IMR-90 (cell line): ENCODE results near the gene FRZB. TPM values are rescaled to one million over a fixed set of nuclear protein-coding genes. Genes with fewer than 3 reads are reported as not detected.

ENCODE experiments used
- ATAC-seq: fragments of 200-7000 bp; cut with Tn5 transposase; 2 replicates; pipeline ENCODE4 v1.9.1; 2020; ENCODE audit warnings: low read depth, mild to moderate bottlenecking, moderate library complexity
- BruUV-seq: library from RNA; stranded (reverse); fragments of 400-500 nt; replicated peaks from 2 replicates; lab custom pipeline; 2021; lab: Mats Ljungman, UMichigan
- CTCF ChIA-PET: fragments of 300-600 bp; formaldehyde crosslinking; extraction: SDS; loops from one replicate; lab custom pipeline; 2021; ENCODE audit warnings: antibody characterized with exemption; lab: Yijun Ruan, JAX
- POLR2A ChIA-PET: fragments of 300-600 bp; sonication (Branson Sonifier 250); formaldehyde crosslinking; loops from one replicate; lab custom pipeline; 2022; ENCODE audit warnings: antibody characterized with exemption; ENCODE audit not compliant: unreplicated experiment; lab: Charles Lee
- DNase-seq: peaks from one replicate; pipeline ENCODE4 v3.0.0; 2013
- H2AFZ ChIP-seq: replicated peaks from 2 replicates; pipeline ENCODE3; 2013; ENCODE audit warnings: low read length, mild to moderate bottlenecking; ENCODE audit not compliant: poor library complexity
- H2AK5ac ChIP-seq: 2 replicates; pipeline ENCODE4 v1.6.1; 2013; ENCODE audit warnings: low read depth, low read length, inconsistent platforms
- H2AK9ac ChIP-seq: replicated peaks from 2 replicates; pipeline ENCODE3; 2013; ENCODE audit warnings: mild to moderate bottlenecking, low read depth, low read length, moderate library complexity; ENCODE audit not compliant: poor library complexity
- H2BK120ac ChIP-seq: 2 replicates; pipeline ENCODE4 v1.6.1; 2013; ENCODE audit warnings: low read depth, low read length, inconsistent platforms
- H2BK15ac ChIP-seq: 3 replicates; pipeline ENCODE4 v1.6.1; 2013; ENCODE audit warnings: low read depth, low read length, inconsistent platforms
- H2BK20ac ChIP-seq: 2 replicates; pipeline ENCODE4 v1.6.1; 2013; ENCODE audit warnings: low read depth, mild to moderate bottlenecking, inconsistent platforms, low read length, moderate library complexity
- H2BK5ac ChIP-seq: 2 replicates; pipeline ENCODE4 v1.6.1; 2013; ENCODE audit warnings: mild to moderate bottlenecking, low read depth, low read length, inconsistent platforms; ENCODE audit not compliant: poor library complexity, severe bottlenecking
- H3K14ac ChIP-seq: replicated peaks from 2 replicates; pipeline ENCODE4 v1.6.1; 2013; ENCODE audit warnings: low read depth, low read length, inconsistent platforms
- H3K18ac ChIP-seq: 2 replicates; pipeline ENCODE4 v1.6.1; 2013; ENCODE audit warnings: low read depth, low read length, control low read depth
- H3K23ac ChIP-seq: 2 replicates; pipeline ENCODE4 v1.6.1; 2013; ENCODE audit warnings: low read depth, low read length, inconsistent platforms
- H3K27ac ChIP-seq: 2 replicates; pipeline ENCODE4 v1.5.1; 2013; ENCODE audit warnings: mild to moderate bottlenecking, control low read depth, low read length; ENCODE audit not compliant: insufficient read depth
- H3K27me3 ChIP-seq: 2 replicates; pipeline ENCODE4 v1.6.1; 2013; ENCODE audit warnings: low read length; ENCODE audit not compliant: control insufficient read depth, insufficient read depth
- H3K36me3 ChIP-seq: 2 replicates; pipeline ENCODE4 v1.6.1; 2013; ENCODE audit warnings: low read length, mixed read lengths; ENCODE audit not compliant: control insufficient read depth, insufficient read depth
- H3K4ac ChIP-seq: 2 replicates; pipeline ENCODE4 v1.6.1; 2013; ENCODE audit warnings: low read depth, low read length, inconsistent platforms
- H3K4me1 ChIP-seq: 2 replicates; pipeline ENCODE4 v1.6.1; 2013; ENCODE audit warnings: low read length, mixed read lengths; ENCODE audit not compliant: control insufficient read depth, insufficient read depth
- H3K4me2 ChIP-seq: 2 replicates; pipeline ENCODE4 v1.6.1; 2013; ENCODE audit warnings: low read depth, mild to moderate bottlenecking, control low read depth, low read length, moderate library complexity
- H3K4me3 ChIP-seq: 2 replicates; pipeline ENCODE4 v1.5.1; 2013; ENCODE audit warnings: low read depth, mild to moderate bottlenecking, control low read depth, low read length, moderate library complexity; ENCODE audit not compliant: insufficient read depth
- H3K56ac ChIP-seq: 2 replicates; pipeline ENCODE4 v1.6.1; 2013; ENCODE audit warnings: low read length, inconsistent platforms; ENCODE audit not compliant: insufficient read depth; ENCODE audit errors: extremely low read depth
- H3K79me1 ChIP-seq, 2 experiments: 2 replicates each; pipeline ENCODE4 v1.6.1; 2013; ENCODE audit warnings: low read length in 2 of 2, inconsistent platforms in 1 of 2, low read depth in 1 of 2
- H3K9ac ChIP-seq: 2 replicates; pipeline ENCODE4 v1.6.1; 2013; ENCODE audit warnings: low read depth, low read length, control low read depth
- H3K9me1 ChIP-seq: 2 replicates; pipeline ENCODE4 v1.6.1; 2013; ENCODE audit warnings: low read length, inconsistent platforms; ENCODE audit not compliant: insufficient read depth
- H3K9me3 ChIP-seq: 2 replicates; pipeline ENCODE4 v1.6.1; 2013; ENCODE audit warnings: low read length; ENCODE audit not compliant: control insufficient read depth, insufficient read depth
- H4K20me1 ChIP-seq: 2 replicates; pipeline ENCODE4 v1.6.1; 2013; ENCODE audit warnings: low read length, inconsistent platforms; ENCODE audit not compliant: insufficient read depth
- H4K5ac ChIP-seq: 2 replicates; pipeline ENCODE4 v1.6.1; 2013; ENCODE audit warnings: mild to moderate bottlenecking, low read depth, low read length, control low read depth
- H4K8ac ChIP-seq, 2 experiments: 2 replicates each; pipeline ENCODE4 v1.6.1; 2013; ENCODE audit warnings: low read depth in 2 of 2, low read length in 2 of 2, control low read depth in 1 of 2, inconsistent platforms in 1 of 2
- H4K91ac ChIP-seq: 2 replicates; pipeline ENCODE4 v1.6.1; 2013; ENCODE audit warnings: low read depth, low read length, inconsistent platforms; ENCODE audit not compliant: insufficient read depth
- BHLHE40 ChIP-seq: fragments of 150-350 bp; IDR thresholded peaks from 2 replicates; pipeline ENCODE4 v1.6.1; 2016; ENCODE audit warnings: mild to moderate bottlenecking, low read depth, low read length
- CEBPB ChIP-seq: IDR thresholded peaks from 2 replicates; pipeline ENCODE4 v1.6.1; 2012; ENCODE audit warnings: low read depth, low read length, improper control_type of control experiment
- CHD1 ChIP-seq: IDR thresholded peaks from 2 replicates; pipeline ENCODE4 v1.6.1; 2012; ENCODE audit warnings: low read depth, low read length, improper control_type of control experiment
- CTCF ChIP-seq: conservative IDR thresholded peaks from 2 replicates; pipeline ENCODE4 v1.5.1; 2012; ENCODE audit warnings: mild to moderate bottlenecking, low read depth, low read length, improper control_type of control experiment
- ELK1 ChIP-seq: fragments of 150-350 bp; IDR thresholded peaks from 2 replicates; pipeline ENCODE4 v1.6.1; 2016; ENCODE audit warnings: low read depth, mild to moderate bottlenecking, low read length, moderate library complexity, borderline replicate concordance
- FOS ChIP-seq: fragments of 150-350 bp; IDR thresholded peaks from 2 replicates; pipeline ENCODE4 v1.6.1; 2016; ENCODE audit warnings: low read depth, low read length
- MAFK ChIP-seq: IDR thresholded peaks from 2 replicates; pipeline ENCODE4 v1.6.1; 2012; ENCODE audit warnings: low read depth, low read length, improper control_type of control experiment
- MAZ ChIP-seq: IDR thresholded peaks from 2 replicates; pipeline ENCODE4 v1.6.1; 2012; ENCODE audit warnings: low read depth, mild to moderate bottlenecking, low read length, improper control_type of control experiment, moderate library complexity, borderline replicate concordance
- MXI1 ChIP-seq: IDR thresholded peaks from 2 replicates; pipeline ENCODE4 v1.6.1; 2012; ENCODE audit warnings: low read depth, mild to moderate bottlenecking, low read length, moderate library complexity, borderline replicate concordance
- NFE2L2 ChIP-seq: fragments of 150-350 bp; IDR thresholded peaks from 2 replicates; pipeline ENCODE4 v1.6.1; 2016; ENCODE audit warnings: low read depth, mild to moderate bottlenecking, low read length
- POLR2A ChIP-seq: IDR thresholded peaks from 2 replicates; pipeline ENCODE4 v1.6.1; 2012; ENCODE audit warnings: mild to moderate bottlenecking, low read depth, low read length
- RAD21 ChIP-seq: IDR thresholded peaks from 2 replicates; pipeline ENCODE4 v1.6.1; 2012; ENCODE audit warnings: low read length, improper control_type of control experiment
- RCOR1 ChIP-seq: IDR thresholded peaks from 2 replicates; pipeline ENCODE4 v1.6.1; 2012; ENCODE audit warnings: mild to moderate bottlenecking, low read length, improper control_type of control experiment; ENCODE audit not compliant: insufficient replicate concordance
- RFX5 ChIP-seq: IDR thresholded peaks from 2 replicates; pipeline ENCODE4 v1.8.0; 2012; ENCODE audit warnings: low read depth, mild to moderate bottlenecking, low read length, moderate library complexity
- SMC3 ChIP-seq: fragments of 150-350 bp; IDR thresholded peaks from 2 replicates; pipeline ENCODE4 v1.6.1; 2016; ENCODE audit warnings: low read depth, mild to moderate bottlenecking, antibody characterized with exemption, low read length, moderate library complexity
- USF2 ChIP-seq: fragments of 150-350 bp; IDR thresholded peaks from 2 replicates; pipeline ENCODE4 v1.6.1; 2017; ENCODE audit warnings: mild to moderate bottlenecking, antibody characterized with exemption, low read length, low read depth
- WGBS, 2 experiments: methylation state at CpG; one replicate each; pipeline versions ENCODE4 v1.1.5 to v1.1.7; 2013; ENCODE audit warnings: missing lambda C conversion rate in 2 of 2; ENCODE audit not compliant: insufficient read length in 1 of 2; ENCODE audit errors: extremely low coverage in 2 of 2; 5-methylcytosine and 5-hydroxymethylcytosine counted together
- dilution Hi-C: fragments of 300-500 bp; cut with HindIII; formaldehyde crosslinking; loops from one replicate; pipeline ENCODE4 v1.14.3; 2018; ENCODE audit warnings: low sequenced_read_pairs; ENCODE audit not compliant: unreplicated experiment
- in situ Hi-C: fragments of 300-500 bp; cut with MboI; formaldehyde crosslinking; loops from 3 replicates; pipeline ENCODE4 v1.14.3; 2019; ENCODE audit warnings: low sequenced_read_pairs, inconsistent platforms, mixed read lengths
- intact Hi-C: fragments of 100-400 bp; cut with micrococcal nuclease; formaldehyde crosslinking; loops from 2 replicates; pipeline ENCODE4 v1.10.0; 2022
- polyA plus RNA-seq, 3 experiments: library from polyadenylated mRNA; depleted of rRNA; stranded (reverse); fragments of >200 nt; gene quantifications; 2 replicates each; pipeline ENCODE4 v1.2.3, GENCODE V29; 2012; ENCODE audit warnings: low replicate concordance in 1 of 3
- total RNA-seq: library from RNA; depleted of rRNA; stranded (reverse); fragments of >200 nt; gene quantifications from 2 replicates; pipeline ENCODE4 v1.2.3, GENCODE V29; 2012

FRZB gene
- total and polyA plus RNA-seq, 2 of the 4 experiments (the other 2 are of a cell fraction) = 0.18 to 1.2 TPM

- DNase-seq (peak; percentile 26), ATAC-seq (no peak)
- Histone ChIP-seq H3K14ac (no peak overlapping the region), H4K8ac (no peak overlapping the region), H3K56ac (no peak overlapping the region), H3K4me1 (no peaks in the 10 kb centered on the region; the same call in 1 of the 2 replicates), H3K79me1 (no peaks in the 10 kb centered on the region), H3K23ac (no peak overlapping the region), H3K4me2 (no peak overlapping the region), H3K9ac (no peak overlapping the region), H4K5ac (no peak overlapping the region), H3K4me3 (no peak overlapping the region), H2BK120ac (no peak overlapping the region), H3K18ac (no peak overlapping the region), H2AK9ac (no peak overlapping the region), H2AK5ac (no peak overlapping the region), H4K20me1 (no peaks in the 10 kb centered on the region), H4K91ac (no peak overlapping the region), H3K27ac (no peak overlapping the region), H2BK20ac (no peak overlapping the region), H3K9me1 (no peaks in the 10 kb centered on the region), H2BK15ac (no peak overlapping the region), H2AFZ (no peak overlapping the region), H3K27me3 (peaks cover 1% of the 10 kb centered on the region; the same call in 1 of the 2 replicates), H3K9me3 (no peaks in the 10 kb centered on the region), H3K36me3 (no peaks in the 10 kb centered on the region), H3K4ac (no peak overlapping the region), H2BK5ac (no peak overlapping the region)
- in situ Hi-C loops = no loop called here
- TF ChIP-seq POLR2A = no peak
- TF ChIP-seq MXI1 = no peak
- no peak for TF ChIP-seq RFX5
- TF ChIP-seq RAD21 = no peak
- no peak for TF ChIP-seq SMC3
- no peak for TF ChIP-seq NFE2L2
- no peak for TF ChIP-seq MAFK
- no peak for TF ChIP-seq CHD1
- TF ChIP-seq FOS = no peak
- no peak for TF ChIP-seq RCOR1
- no peak for TF ChIP-seq MAZ
- TF ChIP-seq ELK1 = no peak
- TF ChIP-seq CTCF = no peak
- no peak for TF ChIP-seq USF2
- TF ChIP-seq CEBPB = no peak
- TF ChIP-seq BHLHE40 = no peak
- BruUV-seq = no TSS peak
- intact Hi-C loops = no loop called here
- ChIA-PET CTCF (no interaction called here), POLR2A (no interaction called here)
- dilution Hi-C loops = no loop called here
- WGBS, 2 experiments = no CpG with 5 or more reads among the region's 3 CpGs
Measured at GRCh38 chr2:182858671-182859070, 7.8 kb downstream of the FRZB start.
